Lung (tissue), 12 donors: ENCODE data around the gene SCAMP4. TPM values are rescaled to one million over a fixed set of nuclear protein-coding genes. Genes with fewer than 3 reads are reported as not detected.
A peak's percentile ranks its signal among the peaks of the same experiment; 100 is the strongest.
"Not testable (repeated sequence)": the region's sequence is repeated elsewhere in the genome, so short reads cannot be mapped to it uniquely, and the experiment has no call there.

Experiments
- ATAC-seq: fragments of 200-7000 bp; cut with Tn5 transposase; one replicate; pipeline ENCODE4 v1.9.1; 2020; ENCODE audit warnings: moderate number of reproducible peaks; ENCODE audit not compliant: insufficient read depth, low FRiP score
- DNase-seq, 3 donors: peaks; one replicate each; pipeline ENCODE4 v3.0.0-alpha.2; 2013 to 2017
- H3K27ac ChIP-seq, 2 donors: one replicate each; pipeline ENCODE4 v1.5.1; 2013; ENCODE audit warnings: mild to moderate bottlenecking in 2 of 2, moderate library complexity in 2 of 2, control low read depth in 1 of 2, inconsistent platforms in 1 of 2, low read depth in 1 of 2, low read length in 1 of 2
- H3K27me3 ChIP-seq, 3 donors: one replicate each; pipeline ENCODE4 v1.5.1; 2013; ENCODE audit warnings: low read length in 2 of 3; ENCODE audit not compliant: control insufficient read depth in 3 of 3, insufficient read depth in 3 of 3
- H3K36me3 ChIP-seq, 4 donors: one replicate each; pipeline ENCODE4 v1.5.1; 2013; ENCODE audit warnings: low read length in 4 of 4, mild to moderate bottlenecking in 1 of 4, moderate library complexity in 1 of 4; ENCODE audit not compliant: control insufficient read depth in 4 of 4, insufficient read depth in 4 of 4
- H3K4me1 ChIP-seq, 5 donors: one replicate each; pipeline ENCODE4 v1.5.1; 2013; ENCODE audit warnings: low read length in 5 of 5, mild to moderate bottlenecking in 2 of 5, moderate library complexity in 1 of 5; ENCODE audit not compliant: control insufficient read depth in 5 of 5, insufficient read depth in 5 of 5
- H3K4me3 ChIP-seq: one replicate; pipeline ENCODE4 v1.5.1; 2013; ENCODE audit warnings: mild to moderate bottlenecking, control low read depth, moderate library complexity
- H3K9ac ChIP-seq, 2 donors: one replicate each; pipeline ENCODE4 v1.5.1; 2013; ENCODE audit warnings: low read length in 2 of 2, control low read depth in 1 of 2; ENCODE audit not compliant: insufficient read depth in 1 of 2
- H3K9me3 ChIP-seq, 4 donors: one replicate each; pipeline ENCODE4 v1.5.1; 2013; ENCODE audit warnings: low read length in 3 of 4, mild to moderate bottlenecking in 1 of 4, moderate library complexity in 1 of 4; ENCODE audit not compliant: control insufficient read depth in 4 of 4, insufficient read depth in 3 of 4
- WGBS, 2 donors: extraction: QIAGEN DNeasy Blood & Tissue Kit; methylation state at CpG; one replicate each; pipeline ENCODE4 v1.1.7; 2013; 5-methylcytosine and 5-hydroxymethylcytosine counted together
- polyA plus RNA-seq, 2 donors: library from polyadenylated mRNA; stranded (reverse); fragments of 200-250 nt; gene quantifications; one replicate each; pipeline ENCODE4 v1.2.1, GENCODE V29; 2013
- total RNA-seq, 2 donors: library from RNA; depleted of rRNA in 1 of 2; stranded (reverse); fragments of >200 nt in 1 of 2; gene quantifications; one replicate each; pipeline ENCODE4 v1.2.1, GENCODE V29; 2014 to 2021
- TF ChIP-seq, protein P1 (sequence below): IDR thresholded peaks from 2 replicates; pipeline ENCODE4 v1.5.1; 2012; ENCODE audit warnings: mild to moderate bottlenecking; ENCODE audit errors: control extremely low read depth, extremely low read depth
- donor health status: control.
- donor health status: control.
- donor health status: Bipolar disorder and iron deficiency.
- donor health status: healthy.
- donor health status: DM: yes; HTN: yes; CAD: no.

Gene SCAMP4
- total and polyA plus RNA-seq, 4 donors: 45.7 to 86.6 (median 56.2) TPM

DNA sequence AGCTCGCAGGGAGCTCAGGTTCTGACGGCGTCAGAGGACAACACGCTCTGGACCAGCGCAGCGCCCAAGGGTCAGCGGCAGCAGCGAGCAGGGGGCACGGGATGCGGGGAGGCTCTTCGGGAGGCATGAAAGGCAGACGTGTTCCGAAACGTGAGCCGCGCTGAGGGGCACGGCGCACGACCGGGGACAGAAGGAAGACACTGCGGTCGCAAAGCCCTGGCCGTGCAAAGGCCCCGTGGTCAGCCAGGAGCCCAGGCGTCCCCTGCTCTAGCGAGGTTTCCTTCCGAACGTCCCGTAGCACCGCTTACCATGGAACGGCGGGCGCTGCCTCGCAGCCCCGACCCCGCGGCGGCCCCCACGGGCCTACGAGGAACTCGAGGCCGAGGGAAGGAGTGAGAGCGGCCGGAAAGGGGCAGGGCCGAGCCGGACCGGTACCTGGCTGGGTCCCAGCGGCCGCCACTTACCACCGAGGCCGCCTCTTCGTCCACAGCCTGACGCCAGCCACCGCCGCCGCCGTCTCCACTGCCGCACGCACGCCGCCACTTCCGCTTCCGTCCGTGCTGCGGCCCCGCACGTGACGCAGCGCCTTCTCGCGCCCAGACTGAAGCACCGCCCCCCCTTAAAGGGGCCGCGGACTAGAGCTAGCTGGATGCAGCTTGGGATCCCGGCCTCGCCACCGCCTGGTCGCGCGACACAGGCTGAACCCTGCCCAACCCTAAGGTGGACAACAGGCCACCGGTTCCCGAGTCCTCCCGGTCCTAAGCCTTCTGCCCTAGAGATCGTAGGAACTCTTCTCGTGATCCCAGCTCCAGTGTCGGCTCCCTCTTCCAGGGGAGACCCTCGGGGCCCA lies 29.3 kb upstream of the SCAMP4 start:
- Histone ChIP-seq H3K27ac (peak overlapping the region; percentile 98), H3K4me1 (peaks cover 3 to 32% (median 12%) of the 10 kb centered on the region in 5 donors), H3K9me3 (no peaks in the 10 kb centered on the region), H3K36me3 (peaks cover 0 to 31% (median 0%) of the 10 kb centered on the region in 4 donors), H3K4me3 (peak overlapping the region; percentile 90), H3K9ac (peak overlapping the region in 1 of 2 donors; percentile 34), H3K27me3 (no peaks in the 10 kb centered on the region)
- DNase-seq: peak; percentile 91 to 95 (median 92)
- peak; percentile 98 for ATAC-seq
- WGBS, 2 donors: 0 to 1% methylated on average over 72 to 87 of the region's 87 CpGs
- TF ChIP-seq, protein P1, sequence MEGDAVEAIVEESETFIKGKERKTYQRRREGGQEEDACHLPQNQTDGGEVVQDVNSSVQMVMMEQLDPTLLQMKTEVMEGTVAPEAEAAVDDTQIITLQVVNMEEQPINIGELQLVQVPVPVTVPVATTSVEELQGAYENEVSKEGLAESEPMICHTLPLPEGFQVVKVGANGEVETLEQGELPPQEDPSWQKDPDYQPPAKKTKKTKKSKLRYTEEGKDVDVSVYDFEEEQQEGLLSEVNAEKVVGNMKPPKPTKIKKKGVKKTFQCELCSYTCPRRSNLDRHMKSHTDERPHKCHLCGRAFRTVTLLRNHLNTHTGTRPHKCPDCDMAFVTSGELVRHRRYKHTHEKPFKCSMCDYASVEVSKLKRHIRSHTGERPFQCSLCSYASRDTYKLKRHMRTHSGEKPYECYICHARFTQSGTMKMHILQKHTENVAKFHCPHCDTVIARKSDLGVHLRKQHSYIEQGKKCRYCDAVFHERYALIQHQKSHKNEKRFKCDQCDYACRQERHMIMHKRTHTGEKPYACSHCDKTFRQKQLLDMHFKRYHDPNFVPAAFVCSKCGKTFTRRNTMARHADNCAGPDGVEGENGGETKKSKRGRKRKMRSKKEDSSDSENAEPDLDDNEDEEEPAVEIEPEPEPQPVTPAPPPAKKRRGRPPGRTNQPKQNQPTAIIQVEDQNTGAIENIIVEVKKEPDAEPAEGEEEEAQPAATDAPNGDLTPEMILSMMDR: no peak

DNA sequence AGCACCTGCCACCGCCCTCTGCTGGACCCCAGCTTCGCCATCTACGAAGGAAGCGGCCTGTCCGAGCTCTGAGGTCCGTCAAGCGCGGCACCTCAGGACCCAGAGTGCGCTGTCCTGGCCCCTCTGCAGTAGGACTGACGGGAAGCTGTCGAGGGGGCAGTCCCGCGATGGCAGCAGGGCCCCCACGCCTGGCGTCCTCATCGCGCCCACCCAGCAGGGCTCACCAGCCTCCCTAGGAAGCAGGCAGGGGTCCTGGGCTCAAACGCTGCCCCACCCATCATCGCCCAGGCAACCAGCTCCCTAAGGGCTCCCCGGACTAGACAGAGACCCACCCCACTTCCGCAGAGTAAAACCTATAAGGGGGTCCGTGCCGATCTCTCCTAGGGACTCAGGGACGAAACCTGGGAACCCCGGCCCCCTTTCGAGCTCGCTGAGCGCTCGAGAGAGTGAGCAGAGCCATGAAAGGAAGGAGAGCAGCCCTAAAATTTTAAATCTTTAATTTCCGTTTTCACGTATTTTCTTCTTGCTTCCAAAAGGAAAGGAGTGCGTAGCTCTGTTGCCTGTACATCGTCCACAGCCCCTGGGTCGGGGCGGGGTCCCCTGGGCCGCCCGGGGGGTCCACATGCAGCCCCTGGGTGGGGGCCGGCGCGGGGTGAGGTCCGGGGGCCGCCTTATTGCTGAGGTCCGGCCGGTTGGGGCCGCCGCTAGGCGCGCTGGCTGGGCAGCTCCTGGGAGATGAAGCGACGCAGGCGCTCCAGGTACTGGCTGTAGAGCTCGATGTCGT lies 28.5 kb upstream of the SCAMP4 start:
- WGBS, 2 donors: 34 to 37% methylated on average over 42 to 46 of the region's 53 CpGs
- H3K36me3 ChIP-seq: peaks cover 0 to 23% (median 0%) of the 10 kb centered on the region in 4 donors
- H3K27ac ChIP-seq: peak overlapping the region; percentile 74 to 98
- peak overlapping the region; percentile 42 for H3K4me3 ChIP-seq
- ATAC-seq, DNase-seq, H3K27me3 ChIP-seq, H3K9me3 ChIP-seq: not testable (repeated sequence)
- peak overlapping the region in 1 of 2 donors; percentile 34 for H3K9ac ChIP-seq
- peaks cover 3 to 32% (median 12%) of the 10 kb centered on the region in 5 donors for H3K4me1 ChIP-seq

DNA sequence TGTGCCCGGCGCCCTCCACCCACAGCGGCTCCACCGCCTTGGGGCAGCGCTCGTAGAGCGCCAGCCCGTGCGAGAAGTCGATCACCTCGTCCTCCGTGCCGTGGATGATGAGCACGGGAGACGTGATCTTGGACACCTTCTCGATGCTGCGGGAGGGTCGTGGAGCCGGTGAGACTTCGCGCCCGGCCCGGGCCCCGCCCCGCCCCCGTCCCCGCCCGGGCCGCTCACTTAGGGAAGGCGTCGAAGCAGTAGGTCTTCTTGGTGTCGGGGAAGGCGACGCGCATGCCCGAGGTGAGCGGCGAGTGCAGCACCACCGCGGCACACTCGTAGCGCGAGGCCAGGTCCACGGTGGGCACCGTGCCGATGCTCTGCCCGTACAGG lies 27.9 kb upstream of the SCAMP4 start:
- Histone ChIP-seq H3K4me1 (peaks cover 3 to 32% (median 12%) of the 10 kb centered on the region in 5 donors), H3K36me3 (peaks cover 0 to 23% (median 0%) of the 10 kb centered on the region in 4 donors)
- not testable (repeated sequence) for H3K27ac ChIP-seq, ATAC-seq, H3K9ac ChIP-seq, H3K27me3 ChIP-seq, DNase-seq, H3K9me3 ChIP-seq, H3K4me3 ChIP-seq
- WGBS, 2 donors: 68 to 87% methylated on average over 35 to 38 of the region's 47 CpGs

DNA sequence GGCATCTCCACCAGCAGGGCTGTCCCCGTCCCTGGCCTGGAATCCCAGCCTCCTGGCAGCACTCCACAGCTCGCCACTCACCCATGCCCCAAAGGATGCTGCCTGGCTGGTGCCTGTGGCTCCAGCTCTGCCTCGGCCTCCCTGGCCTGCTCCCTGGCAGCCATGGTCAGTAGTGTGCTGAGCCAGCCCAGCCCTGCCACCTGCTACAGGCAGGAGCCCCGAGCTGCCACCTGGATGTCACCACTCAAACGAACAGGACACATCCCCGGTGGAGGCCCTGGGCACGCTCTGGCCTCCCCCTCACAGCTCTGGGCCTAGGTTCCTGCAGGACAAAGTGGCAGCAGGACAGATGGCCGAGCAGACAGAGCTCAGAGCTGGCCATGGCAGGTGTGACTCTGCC lies 26.6 kb upstream of the SCAMP4 start:
- not testable (repeated sequence) for H3K27ac ChIP-seq, ATAC-seq, H3K9me3 ChIP-seq, H3K9ac ChIP-seq, DNase-seq, H3K27me3 ChIP-seq, H3K4me3 ChIP-seq
- Histone ChIP-seq H3K4me1 (peaks cover 8 to 37% (median 8%) of the 10 kb centered on the region in 5 donors), H3K36me3 (peaks cover 0 to 15% (median 0%) of the 10 kb centered on the region in 4 donors)
- WGBS, 2 donors: 85 to 92% methylated on average over 8 of the region's 8 CpGs

DNA sequence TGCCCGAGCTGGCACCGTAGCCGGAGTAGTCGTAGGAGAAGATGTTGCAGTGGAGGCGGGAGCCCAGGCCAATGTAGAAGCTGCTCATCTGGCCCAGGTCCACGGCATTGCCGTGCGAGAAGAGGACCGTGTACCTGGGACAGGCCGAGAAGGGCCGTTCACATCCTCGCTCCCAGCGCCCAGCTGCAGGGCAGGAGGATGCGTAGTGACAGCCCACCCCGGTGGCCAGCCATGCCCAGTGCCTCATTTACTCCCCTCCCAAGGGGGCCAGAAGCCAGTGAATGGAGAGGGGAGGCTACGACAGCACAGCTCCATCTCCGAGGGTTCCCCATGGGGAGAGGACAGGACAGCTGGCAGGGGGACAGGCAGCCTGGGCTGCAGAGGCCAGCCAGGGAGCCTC lies 25.2 kb upstream of the SCAMP4 start:
- ATAC-seq, H3K9ac ChIP-seq, H3K27me3 ChIP-seq, H3K9me3 ChIP-seq, DNase-seq, H3K4me3 ChIP-seq: not testable (repeated sequence)
- H3K4me1 ChIP-seq: peaks cover under 1 to 35% (median 9%) of the 10 kb centered on the region in 5 donors
- peak overlapping the region in 1 of 2 donors; percentile 27 for H3K27ac ChIP-seq
- 88 to 90% methylated on average over 13 to 17 of the region's 17 CpGs for WGBS, 2 donors
- peaks cover 0 to 12% (median 0%) of the 10 kb centered on the region in 4 donors for H3K36me3 ChIP-seq
